Epithelial cell of proximal tubule (primary cell): Measurements from ENCODE around the gene TSPAN2. TPM values are rescaled to one million over a fixed set of nuclear protein-coding genes. Genes with fewer than 3 reads are reported as not detected.

Source experiments
- DNase-seq: peaks from one replicate; pipeline ENCODE4 v3.0.0-alpha.2; 2011; ENCODE audit warnings: low read depth
- H3K4me3 ChIP-seq: 2 replicates; pipeline ENCODE4 v1.5.1; 2011; ENCODE audit warnings: low read depth, mild to moderate bottlenecking, low read length
- total RNA-seq: library from RNA; depleted of rRNA; stranded (reverse); fragments of >200 nt; gene quantifications from 2 replicates; pipeline ENCODE4 v1.2.3, GENCODE V29; 2015
- TF ChIP-seq, protein P1 (sequence below): conservative IDR thresholded peaks from 2 replicates; pipeline ENCODE4 v1.5.1; 2012; ENCODE audit warnings: low read depth, mild to moderate bottlenecking, low read length

TSPAN2 gene
- total RNA-seq, 1 donor from 2014 or later, result 5.0 TPM

DNA sequence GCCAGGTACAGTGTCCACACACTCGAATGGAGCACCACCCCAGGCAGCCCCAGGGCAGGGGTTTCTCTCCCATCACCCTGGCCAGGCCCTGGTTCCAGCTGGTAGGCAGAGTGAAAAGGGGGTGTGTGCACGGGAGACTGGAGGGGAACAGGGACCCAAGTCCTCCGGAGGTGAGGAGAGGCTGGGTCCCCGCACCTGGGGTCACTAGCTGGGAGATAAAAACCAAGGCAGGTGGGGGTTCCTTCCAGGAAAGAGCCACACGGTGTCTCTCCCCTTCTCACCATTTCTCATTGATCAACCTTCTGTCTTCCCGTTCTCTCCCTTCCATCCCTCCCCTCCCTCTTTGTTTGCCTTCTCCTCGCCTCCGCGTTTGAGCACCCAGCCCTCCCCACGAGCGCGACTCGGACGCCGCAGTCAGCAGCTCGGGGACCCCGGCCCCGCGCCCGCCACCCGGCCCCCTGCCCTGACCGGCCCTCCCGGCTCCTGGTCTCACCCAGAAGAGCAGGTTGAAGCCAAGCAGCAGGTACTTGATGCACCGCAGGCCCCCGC is 358 bp downstream of the TSPAN2 start:
- TF ChIP-seq, protein P1, sequence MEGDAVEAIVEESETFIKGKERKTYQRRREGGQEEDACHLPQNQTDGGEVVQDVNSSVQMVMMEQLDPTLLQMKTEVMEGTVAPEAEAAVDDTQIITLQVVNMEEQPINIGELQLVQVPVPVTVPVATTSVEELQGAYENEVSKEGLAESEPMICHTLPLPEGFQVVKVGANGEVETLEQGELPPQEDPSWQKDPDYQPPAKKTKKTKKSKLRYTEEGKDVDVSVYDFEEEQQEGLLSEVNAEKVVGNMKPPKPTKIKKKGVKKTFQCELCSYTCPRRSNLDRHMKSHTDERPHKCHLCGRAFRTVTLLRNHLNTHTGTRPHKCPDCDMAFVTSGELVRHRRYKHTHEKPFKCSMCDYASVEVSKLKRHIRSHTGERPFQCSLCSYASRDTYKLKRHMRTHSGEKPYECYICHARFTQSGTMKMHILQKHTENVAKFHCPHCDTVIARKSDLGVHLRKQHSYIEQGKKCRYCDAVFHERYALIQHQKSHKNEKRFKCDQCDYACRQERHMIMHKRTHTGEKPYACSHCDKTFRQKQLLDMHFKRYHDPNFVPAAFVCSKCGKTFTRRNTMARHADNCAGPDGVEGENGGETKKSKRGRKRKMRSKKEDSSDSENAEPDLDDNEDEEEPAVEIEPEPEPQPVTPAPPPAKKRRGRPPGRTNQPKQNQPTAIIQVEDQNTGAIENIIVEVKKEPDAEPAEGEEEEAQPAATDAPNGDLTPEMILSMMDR, result no peak
- peak overlapping the region; percentile 63 for H3K4me3 ChIP-seq
- no peak for DNase-seq

GRCh38 chr1:115088115-115088778 is 1.1 kb downstream of the TSPAN2 start:
- TF ChIP-seq, protein P1, result no peak
- no peak for DNase-seq
- H3K4me3 ChIP-seq, result no peak overlapping the region

- TF ChIP-seq, protein P1, result no peak
- DNase-seq, result no peak
- H3K4me3 ChIP-seq, result no peak overlapping the region
Measured at GRCh38 chr1:115086176-115086830, 3.0 kb downstream of the TSPAN2 start.

GRCh38 chr1:115084902-115085511 is 4.3 kb downstream of the TSPAN2 start:
- no peak overlapping the region for H3K4me3 ChIP-seq
- TF ChIP-seq, protein P1, result no peak
- no peak for DNase-seq

- no peak overlapping the region for H3K4me3 ChIP-seq
- TF ChIP-seq, protein P1, result no peak
Measured at GRCh38 chr1:115082949-115083348, 6.4 kb downstream of the TSPAN2 start.

DNA sequence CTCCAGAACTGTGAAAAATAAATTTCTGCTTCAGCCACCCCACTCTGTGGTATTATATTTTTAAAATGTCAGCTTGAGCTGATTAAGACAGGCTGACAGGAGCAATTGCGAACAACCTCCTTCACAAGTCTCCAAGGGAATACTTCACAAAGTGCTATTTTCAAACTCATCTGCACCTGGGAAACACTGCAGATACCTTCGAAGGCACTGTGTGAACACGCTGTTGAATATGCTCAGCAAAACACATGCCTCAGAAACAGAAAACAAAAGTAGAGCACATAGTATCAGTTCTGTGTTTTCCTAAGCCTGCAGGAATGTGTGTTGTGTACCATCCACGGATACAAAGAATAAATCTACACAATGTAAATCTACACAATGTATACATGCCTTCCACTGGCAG is 10.6 kb downstream of the TSPAN2 start:
- H3K4me3 ChIP-seq, result no peak overlapping the region
- TF ChIP-seq, protein P1, result no peak
- DNase-seq, result no peak

More at GRCh38 chr1:115082949-115083348, 6.4 kb downstream of the TSPAN2 start:
- no peak for DNase-seq
